ENCODE results near the gene LONP1.

Gene LONP1

GRCh38 chr19:5679289-5680083, 40.5 kb downstream of the LONP1 start:
- no peak for DNase-seq

- DNase-seq, result no peak
Measured at GRCh38 chr19:5678071-5678718, 41.8 kb downstream of the LONP1 start.

DNA sequence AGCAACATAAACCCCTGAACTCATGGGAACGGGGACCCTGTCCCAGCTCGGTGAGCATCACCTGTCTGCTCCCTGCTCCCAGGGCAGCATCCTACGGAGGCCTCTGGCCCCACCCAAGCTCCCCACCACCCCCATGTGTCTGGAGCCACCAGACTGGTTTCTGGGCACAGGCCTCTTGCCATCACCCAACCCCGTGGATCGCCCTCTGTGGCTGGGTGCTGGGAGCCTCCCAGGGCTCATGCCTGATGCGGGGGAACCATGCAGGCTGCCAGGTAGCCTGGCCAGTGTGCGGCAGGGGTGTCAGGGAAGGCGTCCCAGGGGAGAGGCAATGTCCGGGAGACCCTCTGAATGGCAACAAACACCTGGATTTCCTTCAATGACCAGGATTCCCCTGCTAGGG, 42.4 kb downstream of the LONP1 start:
- DNase-seq, result no peak

DNA sequence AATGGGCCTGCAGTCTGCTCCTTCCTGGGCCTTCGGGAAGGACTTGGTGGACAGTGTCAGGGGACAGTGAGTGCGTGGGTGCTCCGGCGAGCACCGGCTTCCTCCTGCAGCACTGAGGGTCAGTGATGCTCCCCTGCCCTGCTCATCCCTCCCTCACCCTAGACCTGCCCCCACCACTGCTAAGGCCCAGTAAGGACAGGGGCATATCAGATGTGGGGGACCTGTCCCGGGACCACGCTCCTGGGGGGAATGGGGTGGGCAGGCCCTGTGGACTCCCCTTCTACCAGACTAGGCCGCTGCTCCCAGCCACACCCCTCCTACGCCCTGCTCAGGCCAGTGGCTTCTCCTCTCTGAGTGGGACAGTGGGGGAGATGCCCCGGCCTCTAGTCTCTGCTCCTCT, 42.8 kb downstream of the LONP1 start:
- DNase-seq, result no peak

DNA sequence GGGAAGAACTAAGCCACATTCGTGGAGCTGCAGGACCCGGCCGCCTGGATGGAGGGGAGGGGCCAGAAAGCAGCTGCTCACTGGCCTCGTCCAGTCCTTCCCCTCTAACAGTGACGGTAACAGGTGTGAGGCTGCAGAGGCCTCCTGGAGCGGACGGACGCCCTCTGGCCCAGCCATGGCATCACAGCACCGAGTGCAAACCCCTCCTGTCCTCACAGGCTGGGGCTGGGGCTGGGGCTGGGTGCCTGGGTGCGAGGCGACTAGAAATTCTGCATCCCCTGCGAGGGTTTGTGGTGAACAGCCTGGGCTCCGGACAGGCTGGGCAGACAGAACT, 43.2 kb downstream of the LONP1 start:
- DNase-seq, result no peak

- DNase-seq, result no peak
Measured at GRCh38 chr19:5676105-5676771, 43.7 kb downstream of the LONP1 start.

- DNase-seq, result no peak
Measured at GRCh38 chr19:5674714-5675113, 45.2 kb downstream of the LONP1 start.

GRCh38 chr19:5673752-5674151, 46.2 kb downstream of the LONP1 start:
- no peak for DNase-seq

- no peak for DNase-seq
Measured at GRCh38 chr19:5672708-5673459, 47.1 kb downstream of the LONP1 start.

GRCh38 chr19:5671600-5671999, 48.3 kb downstream of the LONP1 start:
- DNase-seq, result no peak

- no peak for DNase-seq
Measured at GRCh38 chr19:5669212-5669611, 50.7 kb downstream of the LONP1 start.

DNA sequence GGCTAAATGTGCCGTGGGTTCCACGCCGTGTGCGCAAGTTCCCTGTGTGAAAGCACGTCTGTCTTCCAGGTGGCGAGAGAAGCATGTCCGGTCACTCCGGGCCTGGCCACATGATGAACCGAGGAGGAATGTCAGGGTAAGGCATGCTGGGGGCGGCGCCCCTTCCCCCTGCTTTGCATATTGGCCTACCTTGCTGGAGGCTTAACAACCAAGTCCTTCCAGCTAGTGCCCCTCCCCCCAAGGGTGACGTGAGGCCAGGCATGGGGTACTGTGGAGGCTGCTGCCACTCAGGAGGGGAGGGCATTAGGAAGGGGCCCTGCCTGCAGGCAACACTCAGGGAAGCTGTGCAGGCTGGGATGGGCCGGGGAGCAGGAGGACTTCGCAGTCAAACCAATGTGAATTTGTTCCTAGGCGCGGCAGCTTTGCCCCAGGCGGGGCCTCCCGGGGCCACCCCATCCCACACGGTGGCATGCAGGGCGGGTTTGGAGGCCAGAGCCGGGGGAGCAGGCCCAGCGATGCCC, 52.1 kb downstream of the LONP1 start:
- no peak for DNase-seq

- no peak for DNase-seq
Measured at GRCh38 chr19:5666921-5667610, 52.9 kb downstream of the LONP1 start.

DNA sequence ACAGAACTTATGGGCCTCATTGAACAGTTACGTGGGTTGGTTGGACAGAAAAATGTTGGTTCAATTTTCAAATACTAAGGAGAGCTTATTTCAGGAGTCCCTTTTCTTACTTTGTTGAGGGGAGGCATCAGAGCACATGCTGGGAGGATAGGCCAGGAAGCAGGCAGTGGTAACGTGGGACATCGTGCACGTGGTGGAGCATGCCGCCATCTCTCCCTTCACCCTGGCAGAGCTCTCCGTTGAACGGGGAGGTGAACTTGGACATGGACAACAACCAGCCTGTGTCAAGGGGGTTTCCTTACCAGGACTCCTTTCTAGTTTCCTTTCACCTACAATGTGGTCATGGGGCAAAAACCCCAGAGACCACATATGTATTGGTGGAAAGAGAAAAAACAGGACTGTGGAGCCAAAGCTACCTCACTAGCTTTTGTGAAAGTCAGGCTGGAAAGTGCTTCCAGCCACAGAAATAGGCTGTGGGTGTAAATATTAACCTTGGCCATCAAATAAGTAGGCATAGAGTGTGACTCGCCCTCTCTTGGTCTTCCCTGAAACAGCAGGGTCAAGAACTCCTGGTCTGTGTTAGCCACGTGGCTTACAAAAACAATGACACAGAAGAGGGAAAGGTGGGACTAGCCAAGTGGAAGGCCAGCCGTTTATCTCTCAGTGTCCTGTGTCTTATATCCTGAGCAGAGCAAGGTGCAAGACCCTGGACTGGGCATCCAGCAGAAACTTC, 54.0 kb downstream of the LONP1 start:
- no peak for DNase-seq

GRCh38 chr19:5664515-5664914, 55.4 kb downstream of the LONP1 start:
- DNase-seq, result no peak

GRCh38 chr19:5663904-5664303, 56.0 kb downstream of the LONP1 start:
- DNase-seq, result no peak

- DNase-seq, result no peak
Measured at GRCh38 chr19:5661483-5661882, 58.5 kb downstream of the LONP1 start.

DNA sequence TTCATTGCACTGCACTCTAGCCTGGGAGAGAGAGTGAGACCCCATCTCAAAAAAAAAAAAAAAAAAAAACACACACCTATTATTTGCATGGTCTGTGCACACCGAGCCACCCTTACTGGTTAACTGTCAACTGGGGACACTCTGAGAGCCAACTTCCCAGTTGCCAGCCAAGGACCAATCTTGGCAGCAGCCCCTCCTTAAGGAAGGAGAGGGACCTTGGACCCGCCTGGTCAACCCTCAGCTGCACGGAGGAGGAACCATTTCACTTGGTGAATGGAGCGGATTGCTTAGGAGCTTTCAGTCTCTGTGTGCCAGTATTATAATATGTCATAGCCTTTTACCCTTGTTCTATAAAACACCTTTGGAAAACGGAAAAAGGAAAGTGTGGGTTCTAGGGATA, 64.5 kb downstream of the LONP1 start:
- no peak for DNase-seq

DNA sequence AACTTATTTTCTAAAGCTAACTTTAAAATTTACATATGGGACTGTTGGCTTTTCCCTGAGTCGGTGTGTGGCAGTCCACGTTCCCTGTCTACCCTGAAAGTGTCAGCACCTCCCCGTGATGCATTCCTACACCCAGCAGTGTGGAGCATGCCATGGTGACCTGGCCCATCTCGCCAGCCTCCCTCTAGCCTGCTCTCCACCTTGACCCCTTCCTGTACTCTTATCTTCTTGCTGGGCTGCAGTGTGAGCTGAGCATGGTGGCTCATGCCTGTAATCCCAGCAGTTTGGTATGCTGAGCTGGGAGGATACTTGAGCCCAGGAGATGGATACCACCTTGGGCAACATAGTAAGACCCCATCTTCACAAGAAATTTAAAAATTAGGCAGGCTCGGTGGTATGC, 65.0 kb downstream of the LONP1 start:
- DNase-seq, result no peak

- DNase-seq, result no peak
Measured at GRCh38 chr19:5652261-5652660, 67.7 kb downstream of the LONP1 start.

DNA sequence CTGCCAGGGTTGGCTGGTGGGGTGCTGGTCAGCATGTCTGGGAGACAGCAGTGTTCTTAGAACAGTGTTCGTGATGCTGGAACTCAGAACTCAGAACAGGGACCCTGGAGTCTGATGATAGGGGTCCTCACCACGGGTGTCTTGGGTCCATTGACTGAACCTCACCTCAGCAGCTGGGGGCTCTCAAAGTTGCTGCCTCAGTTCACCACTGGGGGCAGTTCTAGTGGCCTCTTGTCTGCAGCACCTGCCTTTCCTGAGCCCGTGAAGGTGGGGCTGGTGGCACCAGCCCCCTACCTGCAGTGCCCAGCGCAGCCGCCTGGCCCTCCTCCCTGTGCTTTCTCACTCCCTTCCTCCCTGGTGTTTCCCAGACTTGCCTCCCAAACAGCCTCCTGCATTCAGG, 68.6 kb downstream of the LONP1 start:
- no peak for DNase-seq

DNA sequence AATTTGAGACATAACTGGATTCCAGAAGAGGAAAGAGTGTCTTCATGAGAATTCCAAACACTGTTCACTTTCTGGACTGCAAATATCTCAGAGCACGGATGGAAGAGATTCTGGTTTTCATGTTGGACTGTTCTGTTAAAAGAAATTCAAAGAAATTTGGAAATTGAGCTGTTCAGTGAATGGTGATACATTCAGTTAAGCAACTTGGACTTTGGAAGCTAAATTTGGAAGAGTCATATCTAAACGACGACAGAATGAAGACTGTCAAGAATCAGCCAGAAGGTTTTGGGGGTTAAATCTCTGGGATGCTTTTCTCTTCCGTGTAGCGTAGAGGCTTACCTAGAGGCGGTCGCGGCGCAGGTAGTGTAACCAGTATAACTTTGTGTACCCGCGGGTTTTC, 71.5 kb downstream of the LONP1 start:
- DNase-seq, result no peak
